NCI-H526 (cell line): ENCODE measurements around the gene UNC79.

ENCODE experiments used
- DNase-seq, 2 experiments: peaks; one replicate each; lab custom pipeline; 2025; lab: John Stamatoyannopoulos, UW

UNC79 gene

GRCh38 chr14:93751946-93752655 is 321.4 kb downstream of the UNC79 start:
- DNase-seq: no peak

GRCh38 chr14:93752980-93753561 is 322.3 kb downstream of the UNC79 start:
- DNase-seq: no peak

GRCh38 chr14:93753647-93754046 is 322.9 kb downstream of the UNC79 start:
- DNase-seq: no peak

GRCh38 chr14:93757206-93757605 is 326.5 kb downstream of the UNC79 start:
- DNase-seq: no peak
